GM13977 (cell line): Measurements from ENCODE around the gene POU2AF3.

Experiments used
- DNase-seq: peaks from one replicate; pipeline ENCODE4 v3.0.0; 2012; ENCODE audit warnings: low spot score
- in situ Hi-C: fragments of 300-500 bp; cut with MboI; formaldehyde crosslinking; loops from one replicate; pipeline ENCODE4 v1.12.0; 2022; ENCODE audit warnings: low sequenced_read_pairs, low pct_unique_long_range_greater_than_20kb, mixed read lengths, inconsistent platforms; ENCODE audit not compliant: unreplicated experiment
- TF ChIP-seq, protein P1 (sequence below): IDR thresholded peaks from 2 replicates; pipeline ENCODE4 v1.5.1; 2012; ENCODE audit warnings: mild to moderate bottlenecking, control low read depth; ENCODE audit not compliant: insufficient read depth; ENCODE audit errors: extremely low read depth, missing control alignments

The POU2AF3 gene

DNA sequence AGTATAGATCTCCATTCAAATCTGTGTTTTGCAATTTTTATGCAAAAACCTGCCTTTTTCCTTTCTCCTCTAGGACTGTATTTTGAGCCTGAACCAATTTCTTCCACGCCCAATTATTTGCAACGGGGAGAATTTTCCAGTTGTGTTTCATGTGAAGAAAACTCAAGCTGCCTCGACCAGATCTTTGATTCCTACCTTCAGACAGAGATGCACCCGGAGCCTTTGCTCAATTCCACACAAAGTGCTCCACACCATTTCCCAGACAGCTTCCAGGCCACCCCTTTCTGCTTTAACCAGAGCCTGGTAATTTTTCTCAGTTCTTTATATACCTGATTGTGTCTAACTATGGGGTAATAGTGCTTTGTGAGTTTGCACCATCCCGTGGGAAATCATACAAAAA lies 8.0 kb downstream of the POU2AF3 start:
- TF ChIP-seq, protein P1, sequence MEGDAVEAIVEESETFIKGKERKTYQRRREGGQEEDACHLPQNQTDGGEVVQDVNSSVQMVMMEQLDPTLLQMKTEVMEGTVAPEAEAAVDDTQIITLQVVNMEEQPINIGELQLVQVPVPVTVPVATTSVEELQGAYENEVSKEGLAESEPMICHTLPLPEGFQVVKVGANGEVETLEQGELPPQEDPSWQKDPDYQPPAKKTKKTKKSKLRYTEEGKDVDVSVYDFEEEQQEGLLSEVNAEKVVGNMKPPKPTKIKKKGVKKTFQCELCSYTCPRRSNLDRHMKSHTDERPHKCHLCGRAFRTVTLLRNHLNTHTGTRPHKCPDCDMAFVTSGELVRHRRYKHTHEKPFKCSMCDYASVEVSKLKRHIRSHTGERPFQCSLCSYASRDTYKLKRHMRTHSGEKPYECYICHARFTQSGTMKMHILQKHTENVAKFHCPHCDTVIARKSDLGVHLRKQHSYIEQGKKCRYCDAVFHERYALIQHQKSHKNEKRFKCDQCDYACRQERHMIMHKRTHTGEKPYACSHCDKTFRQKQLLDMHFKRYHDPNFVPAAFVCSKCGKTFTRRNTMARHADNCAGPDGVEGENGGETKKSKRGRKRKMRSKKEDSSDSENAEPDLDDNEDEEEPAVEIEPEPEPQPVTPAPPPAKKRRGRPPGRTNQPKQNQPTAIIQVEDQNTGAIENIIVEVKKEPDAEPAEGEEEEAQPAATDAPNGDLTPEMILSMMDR: no peak
- in situ Hi-C loops: no loop called here
- no peak for DNase-seq

DNA sequence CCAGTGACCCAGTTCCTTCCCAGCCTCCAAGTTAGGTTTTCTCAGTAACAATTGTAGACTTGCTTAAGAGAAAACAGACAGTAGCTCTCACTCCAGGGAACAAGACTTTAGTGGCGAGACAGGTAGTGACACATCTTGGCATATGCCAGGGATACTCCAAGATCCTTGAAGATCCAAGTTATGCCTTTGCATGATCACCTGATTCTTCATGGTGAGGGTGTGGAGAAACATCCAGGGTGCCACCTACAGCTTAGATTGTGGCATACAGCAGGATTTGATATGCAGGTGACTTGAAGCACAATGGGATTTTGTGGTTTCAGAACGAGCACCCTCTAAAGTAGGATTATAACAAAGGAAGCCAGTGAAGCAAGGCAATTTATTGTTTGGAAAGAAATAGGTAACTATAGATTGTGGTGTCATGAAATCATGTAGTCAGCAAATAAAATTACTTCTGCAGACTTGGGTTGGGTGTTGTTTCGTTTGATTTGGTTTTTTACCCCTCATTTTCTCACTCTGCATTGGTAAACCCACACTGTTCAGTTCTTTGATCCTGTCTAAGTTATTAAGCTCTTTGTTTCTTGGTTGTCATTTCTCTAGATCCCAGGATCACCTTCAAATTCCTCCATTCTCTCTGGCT lies 9.2 kb downstream of the POU2AF3 start:
- DNase-seq: no peak
- TF ChIP-seq, protein P1: no peak
- in situ Hi-C loops: no loop called here

DNA sequence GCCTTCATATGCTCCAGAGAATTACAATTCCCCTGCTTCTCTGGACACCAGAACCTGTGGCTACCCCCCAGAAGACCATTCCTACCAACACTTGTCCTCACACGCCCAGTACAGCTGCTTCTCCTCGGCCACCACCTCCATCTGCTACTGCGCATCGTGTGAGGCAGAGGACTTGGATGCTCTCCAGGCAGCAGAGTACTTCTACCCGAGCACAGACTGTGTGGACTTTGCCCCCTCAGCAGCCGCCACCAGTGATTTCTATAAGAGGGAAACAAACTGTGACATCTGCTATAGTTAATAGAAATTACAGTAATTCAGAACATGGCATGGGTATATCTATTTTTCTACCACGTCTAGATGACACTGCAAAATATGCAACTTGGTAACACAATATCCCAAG lies 9.8 kb downstream of the POU2AF3 start:
- TF ChIP-seq, protein P1: no peak
- in situ Hi-C loops: no loop called here
- no peak for DNase-seq

DNA sequence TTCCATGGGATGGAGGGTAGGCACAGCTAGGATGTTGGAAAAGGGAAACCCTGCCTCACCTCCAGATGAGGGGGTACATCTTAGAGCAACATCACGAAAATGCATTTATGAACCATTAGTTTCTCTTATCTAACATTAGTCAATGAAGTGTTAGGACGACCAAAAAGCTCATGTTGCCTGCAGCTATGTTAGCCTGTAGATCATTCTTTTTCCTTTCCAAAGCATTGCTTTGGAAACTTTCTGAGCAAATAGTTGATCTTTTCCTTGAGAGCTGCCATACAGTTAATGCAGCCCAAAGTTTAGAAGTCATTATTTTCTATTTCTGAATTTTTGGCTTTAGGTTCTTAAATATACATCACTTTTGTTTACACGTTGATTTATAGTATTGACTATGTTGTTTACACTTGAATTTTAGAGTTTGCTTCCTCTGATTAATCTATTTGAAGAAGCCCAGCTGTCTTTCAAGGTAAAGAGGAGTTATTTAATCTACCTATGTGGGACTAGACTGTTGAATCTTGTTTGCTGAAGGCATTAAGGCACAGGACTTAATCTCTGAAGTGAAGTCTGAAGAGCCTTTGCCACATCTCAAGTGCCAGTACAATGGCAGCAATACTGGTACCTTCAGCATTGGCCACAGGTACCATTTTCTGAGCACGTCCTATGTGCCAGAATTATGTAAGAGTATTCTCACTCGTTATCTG lies 11.0 kb downstream of the POU2AF3 start:
- in situ Hi-C loops: no loop called here
- DNase-seq: no peak
- TF ChIP-seq, protein P1: no peak

DNA sequence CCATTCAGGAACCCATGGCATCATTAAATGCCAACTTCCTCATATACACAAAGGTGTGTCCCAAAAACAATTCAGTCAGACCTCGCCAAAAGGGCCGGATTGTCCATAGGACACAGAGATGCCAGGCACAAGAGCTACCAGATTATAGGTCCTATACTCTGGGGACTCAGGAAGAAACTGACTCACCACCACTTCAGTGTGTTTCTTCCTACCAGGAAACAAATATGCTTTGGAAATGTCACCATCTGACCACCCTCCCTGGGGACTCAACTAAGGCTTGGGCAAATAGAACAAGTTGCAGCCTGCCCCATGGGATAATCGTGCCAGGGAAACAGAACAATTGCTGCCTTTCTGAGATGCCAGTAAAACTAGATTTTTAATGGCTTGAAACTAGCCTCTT lies 11.7 kb downstream of the POU2AF3 start:
- in situ Hi-C loops: no loop called here
- DNase-seq: no peak
- TF ChIP-seq, protein P1: no peak

DNA sequence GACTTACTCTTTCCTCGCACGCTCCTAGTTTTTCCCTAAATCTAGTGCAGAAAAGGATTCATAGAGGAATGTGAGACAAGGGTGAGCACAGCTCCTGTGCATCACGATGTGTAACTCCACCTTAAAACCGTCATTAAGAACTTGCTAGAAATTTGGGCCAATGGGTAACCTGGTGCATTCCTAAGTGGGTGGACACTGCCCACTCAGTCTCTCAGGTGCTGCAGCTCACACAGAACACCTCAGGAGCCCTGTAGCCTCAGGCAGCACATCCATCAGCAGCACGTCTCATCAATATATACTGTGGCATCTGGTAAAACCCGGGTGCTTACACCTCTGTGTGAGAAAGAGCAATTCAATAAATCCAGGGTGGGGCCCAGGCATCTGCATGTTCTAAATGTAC lies 12.4 kb downstream of the POU2AF3 start:
- no peak for DNase-seq

More for the DNA sequence above, 12.4 kb downstream of the POU2AF3 start:
- in situ Hi-C loops: no loop called here
- TF ChIP-seq, protein P1: no peak
